Raji (cell line): ENCODE results near the gene PNPLA8.

Experiments
- POLR2A ChIP-seq: IDR thresholded peaks from 2 replicates; pipeline ENCODE4 v1.6.1; 2011; ENCODE audit warnings: low read depth, low read length, control low read depth; ENCODE audit not compliant: insufficient read depth

The PNPLA8 gene, protein sequence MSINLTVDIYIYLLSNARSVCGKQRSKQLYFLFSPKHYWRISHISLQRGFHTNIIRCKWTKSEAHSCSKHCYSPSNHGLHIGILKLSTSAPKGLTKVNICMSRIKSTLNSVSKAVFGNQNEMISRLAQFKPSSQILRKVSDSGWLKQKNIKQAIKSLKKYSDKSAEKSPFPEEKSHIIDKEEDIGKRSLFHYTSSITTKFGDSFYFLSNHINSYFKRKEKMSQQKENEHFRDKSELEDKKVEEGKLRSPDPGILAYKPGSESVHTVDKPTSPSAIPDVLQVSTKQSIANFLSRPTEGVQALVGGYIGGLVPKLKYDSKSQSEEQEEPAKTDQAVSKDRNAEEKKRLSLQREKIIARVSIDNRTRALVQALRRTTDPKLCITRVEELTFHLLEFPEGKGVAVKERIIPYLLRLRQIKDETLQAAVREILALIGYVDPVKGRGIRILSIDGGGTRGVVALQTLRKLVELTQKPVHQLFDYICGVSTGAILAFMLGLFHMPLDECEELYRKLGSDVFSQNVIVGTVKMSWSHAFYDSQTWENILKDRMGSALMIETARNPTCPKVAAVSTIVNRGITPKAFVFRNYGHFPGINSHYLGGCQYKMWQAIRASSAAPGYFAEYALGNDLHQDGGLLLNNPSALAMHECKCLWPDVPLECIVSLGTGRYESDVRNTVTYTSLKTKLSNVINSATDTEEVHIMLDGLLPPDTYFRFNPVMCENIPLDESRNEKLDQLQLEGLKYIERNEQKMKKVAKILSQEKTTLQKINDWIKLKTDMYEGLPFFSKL

DNA sequence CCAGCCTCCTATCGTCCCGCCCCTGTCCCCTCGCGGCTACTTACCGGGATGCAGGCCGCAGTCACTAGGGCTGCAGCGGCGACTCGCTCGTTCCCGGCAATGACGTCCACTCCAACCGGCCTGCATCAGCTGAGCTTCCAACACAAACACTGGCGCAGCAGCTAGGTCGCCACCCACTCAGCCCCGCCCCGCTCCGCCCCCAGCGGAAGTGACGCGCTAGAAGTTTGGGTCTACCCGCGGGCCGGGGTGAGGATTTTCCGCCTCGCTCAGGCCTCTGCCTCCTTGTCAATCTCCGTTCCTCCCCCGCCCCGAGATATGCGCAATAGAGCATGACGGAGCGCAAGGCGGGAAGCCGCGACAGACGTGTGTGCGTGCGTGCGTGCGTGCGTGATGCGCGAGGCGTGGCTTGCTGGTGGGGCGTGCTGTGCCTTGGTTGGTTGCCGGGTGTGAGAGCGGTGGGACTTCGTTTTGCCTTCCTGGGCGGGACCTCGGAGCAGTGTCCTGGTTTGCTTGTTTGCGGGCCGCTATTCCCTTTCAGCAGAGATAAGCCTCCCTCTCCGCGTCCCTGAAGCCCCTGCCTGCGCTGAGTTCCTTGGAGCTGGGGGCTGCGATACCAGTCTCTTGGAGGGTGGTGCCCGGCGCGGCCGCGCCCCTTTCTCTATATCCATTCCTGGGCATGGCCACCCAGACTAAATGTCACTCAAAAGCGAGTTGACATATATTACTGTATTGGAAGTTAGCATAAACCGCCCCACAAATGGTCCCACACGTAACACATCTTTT, at the start of gene PNPLA8:
PNPLA8 (minus strand) TSS at position 151 of the 783 bp plus-strand sequence. CDS start 10,644 bp downstream, outside the sequence.
- peak; percentile 89 for TF ChIP-seq POLR2A

DNA sequence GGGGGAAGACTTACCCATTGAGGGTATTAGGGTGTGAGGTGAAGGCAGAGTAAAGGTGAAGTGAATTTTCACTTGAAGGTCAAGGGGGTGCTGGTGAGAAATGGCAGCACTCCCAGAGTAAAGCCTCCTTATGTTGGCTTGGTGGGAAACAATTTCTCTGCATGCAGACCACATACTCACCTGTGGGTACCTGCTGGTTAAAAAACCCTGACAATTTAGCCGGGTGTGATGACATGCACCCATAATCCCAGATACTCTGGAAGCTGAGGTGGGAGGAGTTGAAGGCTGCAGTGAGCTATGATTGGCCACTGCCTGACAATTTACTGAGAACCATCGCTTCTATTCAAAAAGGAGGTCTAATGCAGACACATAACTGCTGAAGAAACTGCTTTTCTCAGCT, 49.2 kb upstream of the PNPLA8 start:
- no peak for TF ChIP-seq POLR2A

DNA sequence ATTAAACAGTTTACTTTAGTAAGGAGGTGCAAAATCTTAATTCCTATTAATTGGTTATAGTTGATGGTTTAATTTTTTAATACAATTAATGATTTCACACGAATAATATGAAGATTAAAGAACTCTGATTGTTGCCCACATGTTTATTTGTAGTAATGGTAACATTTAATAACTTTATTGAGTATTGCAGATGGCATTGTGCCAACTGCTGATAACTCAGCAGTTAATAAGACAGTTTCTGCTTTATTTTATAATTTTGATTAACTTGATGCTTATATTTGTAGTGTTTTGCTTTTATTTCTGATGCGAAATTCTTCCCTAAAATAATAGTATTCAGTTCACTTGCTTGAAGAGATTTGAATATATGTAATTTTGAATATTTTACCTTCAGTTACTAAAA, 46.5 kb upstream of the PNPLA8 start:
- TF ChIP-seq POLR2A, result no peak

DNA sequence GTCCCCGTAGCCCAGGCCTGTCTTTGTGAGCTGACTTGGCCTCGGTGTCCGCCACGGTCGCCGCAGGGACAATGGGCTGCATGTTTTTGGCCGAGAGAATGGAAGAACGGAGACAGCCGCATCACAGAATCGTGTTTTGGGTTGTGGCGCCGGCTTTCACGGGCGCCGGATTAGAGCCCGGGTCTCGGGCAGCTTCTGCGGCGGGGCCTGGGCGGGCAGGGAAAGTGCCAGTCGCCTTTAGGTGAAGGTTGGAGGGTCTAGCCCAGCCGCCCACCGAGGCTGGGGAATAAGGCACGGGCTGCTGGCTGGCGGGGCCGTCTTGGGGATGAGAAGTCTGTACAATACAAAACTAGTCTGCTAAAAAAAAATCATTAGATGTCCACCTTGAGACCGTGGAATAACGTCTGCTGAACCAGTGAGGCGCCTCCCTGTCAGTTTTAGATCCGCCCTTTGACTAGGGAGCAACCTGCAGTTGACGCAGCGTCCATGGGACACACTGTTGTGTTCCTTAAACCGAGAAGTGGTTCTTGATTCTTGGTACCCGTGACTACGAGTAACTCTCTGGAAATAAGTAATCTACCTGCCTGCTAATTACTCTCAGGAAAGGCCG, 44.3 kb upstream of the PNPLA8 start:
- no peak; the same call in 1 of the 2 replicates for TF ChIP-seq POLR2A

DNA sequence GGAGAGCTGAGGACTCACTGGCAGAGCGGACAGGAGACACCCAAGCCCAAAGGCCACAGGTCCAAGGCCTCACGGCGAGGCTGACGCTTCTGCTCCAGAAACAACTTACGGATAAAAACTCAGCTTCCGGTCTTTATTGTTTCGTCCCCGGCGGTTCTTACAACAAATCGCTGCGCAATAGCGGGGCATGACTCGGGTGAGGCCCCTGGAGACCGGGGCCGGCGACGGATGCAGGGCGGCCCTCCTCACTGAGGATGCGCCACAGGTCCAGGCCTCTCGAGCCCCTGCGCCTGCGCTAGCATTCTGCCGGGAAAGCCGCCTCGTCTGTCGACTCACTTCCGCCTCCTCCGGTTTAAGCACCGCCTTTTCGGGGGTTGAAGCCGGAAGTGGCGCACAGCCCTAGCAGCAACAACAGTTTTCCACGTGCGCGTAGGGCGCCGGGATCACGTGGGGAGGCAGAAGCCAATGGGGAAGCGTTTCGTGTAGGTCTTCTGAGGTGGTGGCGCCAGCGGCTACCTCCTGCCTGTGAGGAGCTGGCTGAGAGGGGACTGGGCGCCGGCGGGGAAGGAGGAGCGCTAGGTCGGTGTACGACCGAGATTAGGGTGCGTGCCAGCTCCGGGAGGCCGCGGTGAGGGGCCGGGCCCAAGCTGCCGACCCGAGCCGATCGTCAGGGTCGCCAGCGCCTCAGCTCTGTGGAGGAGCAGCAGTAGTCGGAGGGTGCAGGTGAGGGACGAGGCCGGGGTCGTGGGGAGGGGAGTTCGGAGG, 43.6 kb upstream of the PNPLA8 start, which contains the start of the genes DNAJB9 and THAP5:
DNAJB9 (plus strand) TSS at position 494 of the 765 bp plus-strand sequence. CDS start 1,853 bp downstream, outside the sequence.
THAP5 (minus strand) TSS at position 326 of the 765 bp plus-strand sequence; CDS start at position 189, 137 bp downstream.
- peak; percentile 88 for TF ChIP-seq POLR2A

DNA sequence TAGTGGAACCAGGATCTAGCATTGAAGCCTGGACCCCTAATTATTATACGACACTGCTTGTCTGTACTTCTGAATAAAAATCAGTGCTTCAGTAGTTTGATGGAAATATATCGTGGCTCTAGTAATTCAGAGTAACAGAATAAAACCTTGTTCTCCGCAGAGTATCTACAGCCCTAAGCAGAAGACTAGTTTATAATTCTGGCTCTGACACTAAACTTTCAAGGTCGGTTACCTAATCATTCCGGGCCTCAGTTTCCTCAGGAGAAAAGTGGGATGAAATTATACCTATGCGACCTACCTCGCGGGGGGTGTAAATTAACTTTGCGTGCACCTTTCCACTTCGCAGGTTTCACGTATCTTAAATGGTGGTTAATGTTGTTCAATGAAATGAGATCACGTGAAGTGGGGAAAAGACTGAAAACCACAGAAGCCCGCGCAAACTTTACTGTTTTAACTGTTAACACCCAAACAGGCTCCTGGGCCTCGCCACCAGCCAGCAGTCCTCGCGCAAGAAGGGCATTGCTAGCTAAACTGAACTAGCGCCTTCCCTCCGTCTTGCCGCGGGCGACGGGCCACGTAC, 43.0 kb upstream of the PNPLA8 start:
- no peak for TF ChIP-seq POLR2A

DNA sequence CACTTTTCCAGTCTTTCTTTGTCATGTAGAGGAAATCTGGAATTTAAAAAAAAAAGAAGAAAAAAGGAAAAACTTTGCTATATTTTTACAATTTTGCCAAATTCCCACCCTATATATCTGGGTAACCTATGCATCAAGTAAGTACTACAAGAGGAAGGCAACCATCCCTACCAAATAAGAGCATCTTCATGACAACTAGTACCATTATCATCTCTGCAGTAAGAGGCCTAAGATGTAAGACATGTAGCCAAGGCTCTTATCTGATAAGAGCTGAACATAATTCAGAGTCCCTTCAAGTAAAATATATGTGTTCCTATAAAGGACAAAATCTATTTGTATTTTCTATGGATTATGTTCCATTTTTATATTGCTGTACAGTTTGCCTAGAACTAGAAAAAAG, 40.1 kb upstream of the PNPLA8 start:
- TF ChIP-seq POLR2A, result no peak

DNA sequence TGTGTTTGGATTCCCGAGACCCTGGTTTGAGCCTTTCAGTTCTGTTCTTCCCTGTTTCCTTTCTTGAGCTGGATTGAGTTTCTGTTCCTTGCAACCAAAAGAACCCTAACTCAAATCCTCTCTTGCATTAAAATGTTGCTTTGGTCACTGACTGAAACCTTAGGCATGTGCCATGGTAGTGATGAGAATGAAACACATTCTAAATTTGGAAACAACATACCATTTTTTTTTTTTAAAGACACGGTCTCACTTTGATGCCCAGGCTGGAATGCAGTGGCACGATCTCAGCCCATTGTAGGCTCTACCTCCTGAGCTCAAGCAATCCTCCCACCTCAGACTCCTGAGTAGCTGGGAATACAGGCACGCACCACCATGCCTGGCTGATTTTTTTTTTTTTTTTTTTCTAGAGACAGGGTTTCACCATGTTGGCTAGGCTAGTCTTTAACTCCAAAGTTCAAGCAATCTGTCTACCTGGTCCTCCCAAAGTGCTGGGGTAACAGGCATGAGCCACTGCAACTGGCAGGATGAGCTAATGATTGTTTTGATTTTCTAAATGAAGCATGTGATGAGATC, 35.2 kb upstream of the PNPLA8 start:
- no peak for TF ChIP-seq POLR2A

DNA sequence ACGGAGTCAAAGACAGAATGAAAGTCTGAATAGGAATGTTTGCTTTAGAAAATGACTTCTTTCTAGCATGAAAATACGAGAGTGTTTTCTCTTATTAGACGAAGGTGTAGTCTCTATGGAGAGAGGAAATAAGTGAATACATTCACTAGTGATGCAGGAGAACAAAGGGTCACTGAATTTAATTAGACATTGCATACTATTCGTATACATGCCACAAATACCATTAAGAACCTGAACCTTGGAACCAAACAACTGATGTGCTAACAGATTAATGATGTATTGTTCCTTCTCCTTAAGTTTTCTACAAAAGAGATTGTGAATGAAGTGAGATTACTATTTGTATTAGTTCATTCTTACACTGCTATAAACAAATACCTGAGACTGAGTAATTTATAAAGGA, 33.3 kb upstream of the PNPLA8 start:
- TF ChIP-seq POLR2A, result no peak

DNA sequence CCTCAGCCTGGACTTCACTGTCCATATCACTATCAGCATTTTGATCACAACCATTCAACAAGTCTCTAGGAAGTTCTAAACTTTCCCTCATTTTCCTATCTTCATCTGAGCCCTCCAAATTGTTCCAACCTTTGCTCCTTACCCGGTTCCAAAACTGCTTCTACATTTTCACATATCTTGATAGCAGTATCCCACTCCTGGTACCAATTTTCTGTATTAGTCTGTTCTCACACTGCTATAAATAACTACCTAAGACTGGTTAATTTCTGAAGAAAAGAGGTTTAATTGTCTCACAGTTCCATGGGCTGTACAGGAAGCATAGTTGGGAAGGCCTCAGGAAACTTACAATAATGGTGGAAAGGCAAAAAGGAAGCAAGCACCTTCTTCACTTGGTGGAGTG, 31.7 kb upstream of the PNPLA8 start:
- TF ChIP-seq POLR2A, result no peak

DNA sequence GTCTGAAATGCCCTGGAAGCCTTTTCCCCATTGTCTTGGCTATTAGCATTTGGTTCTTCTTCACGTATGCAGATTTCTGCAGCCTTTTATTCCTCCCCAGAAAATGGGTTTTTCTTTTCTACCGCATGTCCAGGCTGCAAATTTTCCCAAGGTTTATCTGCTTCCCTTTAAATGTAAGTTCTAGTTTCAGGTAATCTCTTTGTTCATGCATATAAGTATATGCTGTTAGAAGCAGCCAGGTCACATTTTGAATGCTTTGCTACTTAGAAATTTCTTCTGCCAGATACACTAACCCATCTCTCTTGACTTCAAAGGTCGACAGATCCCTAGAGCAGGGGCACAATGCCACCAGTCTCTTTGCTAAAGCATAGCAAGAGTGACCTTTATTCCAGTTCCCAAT, 31.3 kb upstream of the PNPLA8 start:
- no peak for TF ChIP-seq POLR2A

DNA sequence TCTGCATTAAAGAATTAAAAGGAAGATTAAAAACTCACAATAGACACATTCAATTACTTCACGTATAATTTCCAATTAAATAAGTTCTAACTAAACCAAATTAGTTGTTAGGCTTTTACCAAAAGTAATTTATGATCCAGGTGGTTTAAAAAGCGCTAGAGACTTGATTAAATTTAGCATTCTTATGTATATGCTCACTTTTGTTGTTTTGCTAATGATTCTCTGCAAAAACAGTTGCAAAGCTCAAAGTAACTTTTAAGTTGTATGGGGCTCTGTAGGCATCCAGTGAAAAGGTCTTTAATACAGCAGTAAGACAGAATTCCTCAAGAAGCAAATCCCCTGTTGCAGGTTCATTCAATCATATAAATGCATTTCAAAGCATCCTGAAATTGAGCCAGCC, 15.5 kb upstream of the PNPLA8 start:
- TF ChIP-seq POLR2A, result no peak

DNA sequence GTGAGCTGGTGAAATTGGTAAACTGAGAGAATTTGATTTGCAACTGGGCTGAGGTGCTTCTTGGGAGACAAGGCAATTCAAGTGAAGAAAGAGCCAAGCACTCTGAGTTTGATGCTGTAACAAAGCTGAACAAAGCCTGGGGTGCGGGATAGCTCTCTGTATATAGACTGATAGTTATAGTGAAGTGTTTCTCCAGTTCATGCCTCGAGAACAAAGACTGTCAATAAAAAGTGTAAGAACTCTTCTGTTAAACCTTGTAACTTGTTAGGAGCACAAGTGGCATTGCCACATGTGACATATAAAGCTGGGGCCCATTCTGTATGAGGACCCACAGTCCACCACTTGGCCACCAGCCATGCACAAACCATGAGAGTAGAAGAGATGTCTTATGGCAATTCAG, 11.3 kb upstream of the PNPLA8 start:
- no peak for TF ChIP-seq POLR2A
